AG10803 (cell line): ENCODE results near the gene NPW.

ENCODE experiments used
- DNase-seq: peaks from one replicate; pipeline ENCODE4 v3.0.0; 2010; ENCODE audit warnings: low read depth
- H3K4me3 ChIP-seq: 2 replicates; pipeline ENCODE4 v1.5.1; 2011; ENCODE audit warnings: mild to moderate bottlenecking, low read length, control low read depth
- CTCF ChIP-seq: conservative IDR thresholded peaks from 2 replicates; pipeline ENCODE4 v1.5.1; 2011; ENCODE audit warnings: mild to moderate bottlenecking, low read length, control low read depth, inconsistent platforms

The NPW gene

DNA sequence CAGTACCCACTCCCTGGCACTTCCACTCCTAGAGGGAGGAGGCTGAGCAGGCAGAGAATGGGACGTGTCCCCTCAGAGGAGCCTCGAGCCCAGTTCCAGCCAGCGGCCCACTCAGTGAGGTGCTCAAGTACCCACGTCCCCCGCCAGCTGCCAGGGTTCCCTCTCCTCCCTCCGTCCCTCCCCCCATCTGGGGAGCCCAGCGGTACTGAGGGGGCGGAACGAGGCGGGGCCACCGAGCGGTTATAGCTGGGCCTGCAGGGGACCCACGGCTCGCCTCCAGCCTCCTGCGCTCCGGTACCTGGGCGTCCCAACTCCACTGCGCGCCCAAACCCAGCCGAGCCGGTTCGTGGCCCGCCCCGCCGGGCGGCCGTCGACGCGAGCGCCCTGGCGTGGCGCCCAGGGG is at the start of gene NPW:
NPW (plus strand) TSS at position 268 of the 403 bp plus-strand sequence.
- no peak for TF ChIP-seq CTCF
- no peak for DNase-seq
- no peak within 1 kb of the TSS for H3K4me3 ChIP-seq

GRCh38 chr16:1971796-1972489 is 47.6 kb upstream of the NPW start, which contains the start of gene TBL3:
Gene TBL3 (plus strand): TSS chr16:1972053. CDS start chr16:1972165, 112 bp downstream.
- DNase-seq, result peak; percentile 93
- TF ChIP-seq CTCF, result no peak
- H3K4me3 ChIP-seq, result peak within 1 kb of the TSS; percentile 81

DNA sequence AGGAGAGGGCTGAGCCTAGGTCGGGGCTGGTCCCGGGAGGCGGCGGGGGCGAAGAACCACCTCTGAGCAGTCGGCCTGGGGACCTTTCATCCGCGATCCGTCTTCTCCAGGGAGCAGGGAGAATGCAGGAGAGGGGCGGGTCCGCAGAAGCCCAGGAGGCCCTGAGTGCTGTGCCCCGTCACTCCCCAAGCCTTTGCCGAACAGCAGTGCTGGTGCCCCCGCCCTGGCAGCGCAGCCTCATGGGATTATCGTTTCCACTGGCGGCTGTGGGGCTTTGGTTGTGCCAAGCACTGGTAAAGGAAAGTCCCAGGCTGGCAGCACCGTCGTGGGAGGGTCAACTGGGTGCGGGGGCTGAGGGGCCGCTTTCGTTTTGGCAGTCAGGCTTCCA is 47.1 kb upstream of the NPW start:
- DNase-seq, result no peak
- no peak for TF ChIP-seq CTCF
- H3K4me3 ChIP-seq, result peak overlapping the region; percentile 81

DNA sequence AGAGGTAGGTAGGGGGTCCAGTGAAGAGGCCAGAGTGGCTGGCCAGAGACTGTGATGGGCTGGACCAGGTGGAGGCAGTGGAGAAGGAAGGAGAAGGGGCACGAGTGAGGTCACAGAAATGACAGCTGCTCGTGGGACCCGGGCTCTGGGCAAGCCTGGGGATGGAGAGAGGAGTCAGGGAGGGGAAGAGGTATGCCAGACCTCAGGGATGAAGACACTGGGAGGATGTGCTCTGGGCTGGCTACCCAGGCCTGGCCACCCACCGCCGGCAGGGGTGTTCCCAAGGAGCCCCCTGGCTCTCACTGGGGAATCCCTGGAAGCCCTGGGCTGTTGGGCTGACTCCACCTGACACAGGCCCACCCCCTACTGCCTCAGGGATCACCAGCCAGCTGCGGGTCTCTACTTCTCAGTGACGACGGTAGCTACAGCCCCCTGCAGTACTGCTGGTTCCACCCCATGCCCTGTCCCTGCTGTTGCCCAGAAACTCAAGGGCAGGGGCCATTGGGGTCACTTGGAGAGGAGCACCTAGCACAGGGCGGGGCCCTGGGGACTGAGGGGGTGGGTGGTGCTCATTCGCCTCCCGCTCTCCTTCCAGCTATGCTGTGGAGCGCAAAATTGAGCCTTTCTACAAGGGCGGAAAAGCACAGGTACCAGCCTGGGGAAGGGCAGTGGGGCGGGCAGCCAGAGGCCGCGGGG is 46.0 kb upstream of the NPW start:
- H3K4me3 ChIP-seq, result no peak overlapping the region
- no peak for TF ChIP-seq CTCF
- DNase-seq, result no peak

DNA sequence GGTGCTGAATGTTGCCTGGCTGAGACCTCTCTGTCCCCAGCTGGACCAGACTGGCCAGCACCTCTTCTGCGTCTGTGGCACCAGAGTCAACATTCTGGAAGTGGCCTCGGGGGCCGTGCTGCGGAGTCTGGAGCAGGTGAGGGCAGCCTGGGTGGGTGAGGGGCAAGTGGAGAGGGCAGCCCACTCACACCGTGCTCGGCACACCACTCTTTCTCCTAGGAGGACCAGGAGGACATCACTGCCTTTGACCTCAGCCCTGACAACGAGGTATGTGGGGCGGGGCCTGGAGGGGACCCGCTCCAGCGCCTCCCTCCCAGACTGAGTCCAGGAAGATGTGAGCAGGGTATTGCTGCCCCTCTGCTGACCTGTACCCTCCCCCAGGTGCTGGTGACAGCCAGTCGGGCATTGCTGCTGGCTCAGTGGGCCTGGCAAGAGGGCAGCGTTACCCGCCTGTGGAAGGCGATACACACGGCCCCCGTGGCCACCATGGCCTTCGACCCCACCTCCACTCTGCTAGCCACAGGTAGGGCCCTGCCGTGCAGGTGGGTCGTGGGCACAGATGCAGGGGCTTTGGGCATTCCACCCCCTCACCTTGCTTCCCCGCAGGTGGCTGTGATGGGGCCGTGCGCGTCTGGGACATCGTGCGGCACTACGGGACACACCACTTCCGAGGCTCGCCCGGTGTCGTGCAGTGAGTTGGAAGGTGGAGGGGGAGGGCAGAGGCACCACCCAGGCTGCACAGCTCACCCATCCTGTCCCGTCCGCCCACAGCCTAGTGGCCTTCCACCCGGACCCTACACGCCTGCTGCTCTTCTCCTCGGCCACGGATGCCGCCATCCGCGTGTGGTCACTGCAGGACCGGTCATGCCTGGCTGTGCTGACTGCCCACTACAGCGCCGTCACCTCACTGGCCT is 45.2 kb upstream of the NPW start:
- no peak for TF ChIP-seq CTCF
- DNase-seq, result no peak

DNA sequence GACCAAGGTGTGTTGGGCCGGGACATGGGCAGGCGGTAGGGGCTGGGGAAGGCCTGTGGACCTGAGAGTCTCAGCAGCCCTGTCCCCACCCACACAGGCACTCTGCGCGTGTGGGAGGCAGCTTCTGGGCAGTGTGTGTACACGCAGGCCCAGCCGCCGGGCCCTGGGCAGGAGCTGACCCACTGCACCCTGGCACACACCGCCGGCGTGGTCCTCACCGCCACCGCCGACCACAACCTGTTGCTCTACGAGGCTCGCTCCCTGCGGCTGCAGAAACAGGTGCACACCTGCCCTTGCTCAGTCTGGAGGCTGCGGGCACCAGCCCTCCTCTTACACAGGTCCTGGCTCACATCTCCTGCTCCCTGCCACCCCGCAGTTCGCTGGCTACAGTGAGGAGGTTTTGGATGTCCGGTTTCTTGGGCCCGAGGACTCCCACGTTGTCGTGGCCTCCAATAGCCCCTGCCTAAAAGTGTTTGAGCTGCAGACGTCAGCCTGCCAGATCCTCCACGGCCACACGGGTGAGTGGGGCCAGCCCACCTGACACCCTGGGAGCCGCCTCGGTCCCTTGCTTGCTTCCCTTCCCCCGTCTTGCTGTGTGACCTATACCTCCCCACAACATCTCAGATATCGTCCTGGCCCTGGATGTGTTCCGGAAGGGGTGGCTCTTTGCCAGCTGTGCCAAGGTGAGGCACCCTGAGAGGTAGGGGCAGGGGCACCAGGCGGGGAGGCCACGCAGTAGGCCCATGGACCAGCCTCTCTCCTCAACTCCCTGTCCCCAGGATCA is 44.0 kb upstream of the NPW start:
- no peak for TF ChIP-seq CTCF
- no peak overlapping the region for H3K4me3 ChIP-seq
- no peak for DNase-seq

More for the DNA sequence above, 45.2 kb upstream of the NPW start:
- H3K4me3 ChIP-seq, result no peak overlapping the region
